PC-9 (cell line): ENCODE results near the gene CREB3L1.

Source experiments
- EZH2 ChIP-seq: fragments of 200-600 bp; sonication (generic); IDR thresholded peaks from 2 replicates; pipeline ENCODE4 v1.8.0; 2017; ENCODE audit warnings: antibody characterized with exemption, low read depth
- TF ChIP-seq, protein P1 (sequence below): fragments of 200-600 bp; sonication (generic); conservative IDR thresholded peaks from 2 replicates; pipeline ENCODE4 v1.6.1; 2017; ENCODE audit warnings: mixed run types, antibody characterized with exemption, mild to moderate bottlenecking, moderate library complexity

DNA sequence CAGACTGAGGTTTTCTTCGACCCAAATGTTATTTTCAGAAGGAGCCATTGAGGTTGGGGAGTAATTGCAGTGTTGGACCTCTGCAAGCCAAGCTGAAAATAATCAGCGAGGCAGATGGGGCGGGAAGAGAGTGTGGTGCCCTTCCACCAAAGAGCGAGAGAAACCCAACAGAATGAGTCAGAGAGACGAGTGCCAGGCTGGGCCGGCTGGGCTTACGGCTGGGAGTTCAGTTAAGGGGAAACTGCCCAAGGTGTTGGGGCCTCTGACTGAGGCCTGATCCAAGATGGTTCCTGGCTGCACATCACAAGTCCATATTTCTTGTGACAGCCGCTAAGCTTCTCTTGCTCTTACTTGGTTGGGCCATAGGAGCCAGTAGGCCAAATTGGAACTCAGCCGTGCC, 30.4 kb upstream of the CREB3L1 start:
- TF ChIP-seq, protein P1, sequence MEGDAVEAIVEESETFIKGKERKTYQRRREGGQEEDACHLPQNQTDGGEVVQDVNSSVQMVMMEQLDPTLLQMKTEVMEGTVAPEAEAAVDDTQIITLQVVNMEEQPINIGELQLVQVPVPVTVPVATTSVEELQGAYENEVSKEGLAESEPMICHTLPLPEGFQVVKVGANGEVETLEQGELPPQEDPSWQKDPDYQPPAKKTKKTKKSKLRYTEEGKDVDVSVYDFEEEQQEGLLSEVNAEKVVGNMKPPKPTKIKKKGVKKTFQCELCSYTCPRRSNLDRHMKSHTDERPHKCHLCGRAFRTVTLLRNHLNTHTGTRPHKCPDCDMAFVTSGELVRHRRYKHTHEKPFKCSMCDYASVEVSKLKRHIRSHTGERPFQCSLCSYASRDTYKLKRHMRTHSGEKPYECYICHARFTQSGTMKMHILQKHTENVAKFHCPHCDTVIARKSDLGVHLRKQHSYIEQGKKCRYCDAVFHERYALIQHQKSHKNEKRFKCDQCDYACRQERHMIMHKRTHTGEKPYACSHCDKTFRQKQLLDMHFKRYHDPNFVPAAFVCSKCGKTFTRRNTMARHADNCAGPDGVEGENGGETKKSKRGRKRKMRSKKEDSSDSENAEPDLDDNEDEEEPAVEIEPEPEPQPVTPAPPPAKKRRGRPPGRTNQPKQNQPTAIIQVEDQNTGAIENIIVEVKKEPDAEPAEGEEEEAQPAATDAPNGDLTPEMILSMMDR = no peak
- TF ChIP-seq EZH2 = no peak
